IgD-negative memory B cell (primary cell): ENCODE results near the gene PGBD4. TPM values are rescaled to one million over a fixed set of nuclear protein-coding genes. Genes with fewer than 3 reads are reported as not detected.
"Not testable (repeated sequence)": the region's sequence is repeated elsewhere in the genome, so short reads cannot be mapped to it uniquely, and the experiment has no call there.

Experiments
- H3K27ac Mint-ChIP-seq, 3 donors: one replicate each; pipeline ENCODE4 v1.8.0; 2020 to 2022; ENCODE audit warnings: mild to moderate bottlenecking in 3 of 3, mixed read lengths in 3 of 3, moderate library complexity in 1 of 3
- H3K27me3 Mint-ChIP-seq: one replicate; pipeline ENCODE4 v1.8.0; 2021; ENCODE audit warnings: mixed read lengths
- H3K36me3 Mint-ChIP-seq: one replicate; pipeline ENCODE4 v1.8.0; 2020; ENCODE audit warnings: mild to moderate bottlenecking, mixed read lengths
- H3K4me1 Mint-ChIP-seq, 3 donors: one replicate each; pipeline ENCODE4 v1.8.0; 2020 to 2022; ENCODE audit warnings: mixed read lengths in 3 of 3, mild to moderate bottlenecking in 1 of 3
- H3K4me3 Mint-ChIP-seq, 4 donors: one replicate each; pipeline ENCODE4 v1.8.0; 2020 to 2022; ENCODE audit warnings: mild to moderate bottlenecking in 4 of 4, mixed read lengths in 4 of 4, moderate library complexity in 3 of 4
- H3K9me3 Mint-ChIP-seq, 3 donors: one replicate each; pipeline ENCODE4 v1.8.0; 2020 to 2021; ENCODE audit warnings: mixed read lengths in 3 of 3, mild to moderate bottlenecking in 1 of 3
- polyA plus RNA-seq: library from polyadenylated mRNA; unstranded; fragments of 300-500 nt; fragmentation: Illumina TruSeq; gene quantifications from one replicate; pipeline ENCODE4 v1.2.3, GENCODE V29; 2021

PGBD4 gene
- polyA plus RNA-seq, 1 donor from 2014 or later = 0.71 TPM

- H3K4me1 Mint-ChIP-seq = peaks cover 13 to 36% (median 19%) of the 10 kb centered on the region in 3 donors
- H3K36me3 Mint-ChIP-seq = peaks cover 6% of the 10 kb centered on the region
- H3K27ac Mint-ChIP-seq = no peak overlapping the region
- H3K4me3 Mint-ChIP-seq = peak overlapping the region in 3 of 4 donors; percentile 63 to 76 (median 68)
- no peaks in the 10 kb centered on the region for H3K27me3 Mint-ChIP-seq
- peaks cover 0 to 2% (median 0%) of the 10 kb centered on the region in 3 donors for H3K9me3 Mint-ChIP-seq
These were observed 2.0 kb upstream of the PGBD4 start for GRCh38 chr15:34099914-34100313.

GRCh38 chr15:34102175-34102925 lies 467 bp downstream of the PGBD4 start:
- Mint-ChIP-seq H3K27ac (peak overlapping the region; percentile 79 to 99 (median 98)), H3K36me3 (peaks cover 6% of the 10 kb centered on the region), H3K4me1 (peaks cover 13 to 35% (median 19%) of the 10 kb centered on the region in 3 donors), H3K27me3 (no peaks in the 10 kb centered on the region), H3K4me3 (peak overlapping the region; percentile 76 to 100 (median 97)), H3K9me3 (peaks cover 0 to 4% (median 0%) of the 10 kb centered on the region in 3 donors)

- peak overlapping the region in 1 of 3 donors; percentile 6 for H3K27ac Mint-ChIP-seq
- H3K36me3 Mint-ChIP-seq = peaks cover 4% of the 10 kb centered on the region
- peaks cover 0 to 4% (median 0%) of the 10 kb centered on the region in 3 donors for H3K9me3 Mint-ChIP-seq
- H3K27me3 Mint-ChIP-seq = no peaks in the 10 kb centered on the region
- no peak overlapping the region for H3K4me3 Mint-ChIP-seq
- peaks cover 0 to 15% (median 4%) of the 10 kb centered on the region in 3 donors for H3K4me1 Mint-ChIP-seq
These were observed 4.5 kb downstream of the PGBD4 start for GRCh38 chr15:34106423-34106822.

GRCh38 chr15:34107315-34107714 lies 5.4 kb downstream of the PGBD4 start:
- Mint-ChIP-seq H3K27me3 (no peaks in the 10 kb centered on the region), H3K9me3 (peaks cover 0 to 4% (median 0%) of the 10 kb centered on the region in 3 donors), H3K36me3 (peaks cover 2% of the 10 kb centered on the region)

GRCh38 chr15:34109797-34110663 lies 8.1 kb downstream of the PGBD4 start:
- no peaks in the 10 kb centered on the region for H3K4me1 Mint-ChIP-seq
- H3K27ac Mint-ChIP-seq = peak overlapping the region in 1 of 3 donors; percentile 19
- peaks cover 0 to 1% (median 0%) of the 10 kb centered on the region in 3 donors for H3K9me3 Mint-ChIP-seq
- H3K27me3 Mint-ChIP-seq = peaks cover 6% of the 10 kb centered on the region
- peak overlapping the region in 1 of 4 donors; percentile 10 for H3K4me3 Mint-ChIP-seq
- H3K36me3 Mint-ChIP-seq = no peaks in the 10 kb centered on the region

More at GRCh38 chr15:34107315-34107714, 5.4 kb downstream of the PGBD4 start:
- Mint-ChIP-seq H3K27ac (no peak overlapping the region), H3K4me1 (peaks cover 0 to 8% (median 0%) of the 10 kb centered on the region in 3 donors), H3K4me3 (no peak overlapping the region)

GRCh38 chr15:34111488-34111887 lies 9.6 kb downstream of the PGBD4 start:
- Mint-ChIP-seq H3K9me3 (no peaks in the 10 kb centered on the region), H3K27ac (no peak overlapping the region)

GRCh38 chr15:34114215-34114614 lies 12.3 kb downstream of the PGBD4 start:
- Mint-ChIP-seq H3K9me3 (no peaks in the 10 kb centered on the region), H3K27ac (no peak overlapping the region), H3K27me3 (peaks cover 9% of the 10 kb centered on the region), H3K4me1 (no peaks in the 10 kb centered on the region), H3K4me3 (no peak overlapping the region), H3K36me3 (no peaks in the 10 kb centered on the region)

More at GRCh38 chr15:34111488-34111887, 9.6 kb downstream of the PGBD4 start:
- Mint-ChIP-seq H3K36me3 (no peaks in the 10 kb centered on the region), H3K27me3 (peaks cover 6% of the 10 kb centered on the region), H3K4me3 (no peak overlapping the region), H3K4me1 (no peaks in the 10 kb centered on the region)

GRCh38 chr15:34114739-34115138 lies 12.9 kb downstream of the PGBD4 start:
- Mint-ChIP-seq H3K36me3 (no peaks in the 10 kb centered on the region), H3K27me3 (peaks cover 10% of the 10 kb centered on the region)

GRCh38 chr15:34116620-34117019 lies 14.7 kb downstream of the PGBD4 start:
- H3K27me3 Mint-ChIP-seq = peaks cover 10% of the 10 kb centered on the region
- no peaks in the 10 kb centered on the region for H3K9me3 Mint-ChIP-seq
- no peaks in the 10 kb centered on the region for H3K4me1 Mint-ChIP-seq
- no peak overlapping the region for H3K4me3 Mint-ChIP-seq
- H3K36me3 Mint-ChIP-seq = no peaks in the 10 kb centered on the region
- no peak overlapping the region for H3K27ac Mint-ChIP-seq

More at GRCh38 chr15:34114739-34115138, 12.9 kb downstream of the PGBD4 start:
- Mint-ChIP-seq H3K4me3 (no peak overlapping the region), H3K9me3 (no peaks in the 10 kb centered on the region), H3K4me1 (no peaks in the 10 kb centered on the region), H3K27ac (no peak overlapping the region)

GRCh38 chr15:34119291-34119690 lies 17.4 kb downstream of the PGBD4 start:
- peaks cover 9% of the 10 kb centered on the region for H3K27me3 Mint-ChIP-seq
- no peaks in the 10 kb centered on the region for H3K4me1 Mint-ChIP-seq
- peaks cover 0 to 2% (median 0%) of the 10 kb centered on the region in 3 donors for H3K9me3 Mint-ChIP-seq
- H3K4me3 Mint-ChIP-seq = no peak overlapping the region
- H3K27ac Mint-ChIP-seq = no peak overlapping the region
- H3K36me3 Mint-ChIP-seq = no peaks in the 10 kb centered on the region

GRCh38 chr15:34120420-34120819 lies 18.5 kb downstream of the PGBD4 start:
- H3K4me3 Mint-ChIP-seq, H3K36me3 Mint-ChIP-seq, H3K27me3 Mint-ChIP-seq, H3K27ac Mint-ChIP-seq, H3K4me1 Mint-ChIP-seq, H3K9me3 Mint-ChIP-seq: not testable (repeated sequence)

GRCh38 chr15:34121786-34122185 lies 19.9 kb downstream of the PGBD4 start:
- H3K4me3 Mint-ChIP-seq = not testable (repeated sequence)

GRCh38 chr15:34122771-34123183 lies 20.9 kb downstream of the PGBD4 start:
- Mint-ChIP-seq H3K36me3 (no peaks in the 10 kb centered on the region), H3K4me3 (no peak overlapping the region), H3K27me3 (peaks cover 2% of the 10 kb centered on the region), H3K9me3 (peaks cover 0 to 3% (median 2%) of the 10 kb centered on the region in 3 donors), H3K27ac (no peak overlapping the region), H3K4me1 (no peaks in the 10 kb centered on the region)

More at GRCh38 chr15:34121786-34122185, 19.9 kb downstream of the PGBD4 start:
- not testable (repeated sequence) for H3K27ac Mint-ChIP-seq, H3K9me3 Mint-ChIP-seq, H3K36me3 Mint-ChIP-seq, H3K27me3 Mint-ChIP-seq, H3K4me1 Mint-ChIP-seq

GRCh38 chr15:34124651-34125050 lies 22.8 kb downstream of the PGBD4 start:
- no peak overlapping the region for H3K4me3 Mint-ChIP-seq
- H3K27me3 Mint-ChIP-seq = peaks cover 2% of the 10 kb centered on the region
- H3K9me3 Mint-ChIP-seq = peaks cover 2 to 3% (median 2%) of the 10 kb centered on the region in 3 donors
- no peak overlapping the region for H3K27ac Mint-ChIP-seq
- no peaks in the 10 kb centered on the region for H3K36me3 Mint-ChIP-seq
- H3K4me1 Mint-ChIP-seq = no peaks in the 10 kb centered on the region

- no peaks in the 10 kb centered on the region for H3K36me3 Mint-ChIP-seq
- H3K9me3 Mint-ChIP-seq = peaks cover 2 to 3% (median 2%) of the 10 kb centered on the region in 3 donors
- H3K27ac Mint-ChIP-seq = no peak overlapping the region
- no peak overlapping the region for H3K4me3 Mint-ChIP-seq
- H3K4me1 Mint-ChIP-seq = no peaks in the 10 kb centered on the region
- H3K27me3 Mint-ChIP-seq = peaks cover 1% of the 10 kb centered on the region
These were observed 24.1 kb downstream of the PGBD4 start for GRCh38 chr15:34125945-34126344.
